ENCODE data around the gene HIRA.

DNA sequence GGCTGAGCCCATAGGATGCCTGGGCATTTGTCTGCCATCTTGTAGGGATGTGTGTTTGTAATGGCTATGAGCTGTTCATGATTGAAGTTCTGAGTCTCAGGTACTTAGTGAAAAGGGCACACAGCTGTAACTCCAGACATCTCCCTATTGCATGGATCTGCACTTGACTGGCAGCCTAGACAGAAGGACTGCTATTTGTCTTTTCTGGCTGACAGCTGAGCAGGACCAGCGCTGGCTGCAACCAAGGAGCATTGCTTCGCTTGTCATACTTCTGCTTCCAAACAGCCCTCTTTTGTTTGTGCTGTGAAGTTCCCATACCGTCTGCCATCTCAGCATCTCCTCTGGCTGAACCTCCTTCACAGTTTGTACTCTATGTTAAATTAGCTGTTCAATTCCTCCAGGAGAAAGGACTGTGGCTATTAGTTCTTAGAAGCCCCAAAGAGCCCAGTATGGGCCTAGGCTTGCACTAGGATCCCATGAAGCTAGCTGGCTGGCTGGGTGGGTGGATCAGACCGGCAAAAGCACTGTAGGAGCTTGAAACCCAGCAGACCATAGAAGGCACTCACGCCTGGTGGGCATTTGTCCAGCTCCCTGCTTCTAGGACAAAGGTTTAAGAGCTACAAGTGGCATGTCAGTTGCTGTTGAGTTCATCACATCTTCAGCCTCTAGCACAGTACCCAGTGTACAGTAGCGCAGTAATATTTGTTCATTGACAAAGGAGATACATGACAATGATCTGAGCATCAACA lies 20.4 kb downstream of the HIRA start:
- TF ChIP-seq CTCF (IDR thresholded peaks at IDR 0.05), result no peak
- TF ChIP-seq REST (IDR thresholded peaks at IDR 0.05; ENCODE audit: insufficient read depth in 1 of 2, low read depth in 2 of 2, low read length in 1 of 2), result no peak
- no peak for TF ChIP-seq SIN3A (IDR thresholded peaks at IDR 0.05; ENCODE audit: borderline replicate concordance, insufficient read depth, low read depth, low read length)
- TF ChIP-seq TCF7L2 (IDR thresholded peaks at IDR 0.05; ENCODE audit: low read depth, low read length), result no peak
- TF ChIP-seq POLR2AphosphoS5 (IDR thresholded peaks at IDR 0.05; ENCODE audit: low read depth, low read length), result no peak
